KMS-11 (cell line): ENCODE results near the gene TTL.
"Not testable (repeated sequence)": the region's sequence is repeated elsewhere in the genome, so short reads cannot be mapped to it uniquely, and the experiment has no call there.

ENCODE experiments used
- H2AFZ ChIP-seq: fragments of 200-600 bp; sonication (generic); 2 replicates; pipeline ENCODE4 v1.6.1; 2016; ENCODE audit warnings: antibody characterized with exemption, mixed run types, low read depth
- H3K27ac ChIP-seq: fragments of 200-600 bp; sonication (generic); 2 replicates; pipeline ENCODE4 v1.6.1; 2016; ENCODE audit warnings: mild to moderate bottlenecking, mixed run types
- H3K27me3 ChIP-seq: fragments of 200-600 bp; sonication (generic); 2 replicates; pipeline ENCODE4 v1.6.1; 2017; ENCODE audit warnings: mild to moderate bottlenecking, low read depth, mixed run types, moderate library complexity; ENCODE audit not compliant: insufficient read depth
- H3K36me3 ChIP-seq: fragments of 200-600 bp; sonication (generic); 2 replicates; pipeline ENCODE4 v1.6.1; 2017; ENCODE audit warnings: mild to moderate bottlenecking, mixed run types; ENCODE audit not compliant: insufficient read depth
- H3K4me1 ChIP-seq: fragments of 200-600 bp; sonication (generic); 2 replicates; pipeline ENCODE4 v1.6.1; 2016; ENCODE audit warnings: mild to moderate bottlenecking, low read depth, mixed run types; ENCODE audit not compliant: poor library complexity, severe bottlenecking
- H3K4me2 ChIP-seq: fragments of 200-600 bp; sonication (generic); 2 replicates; pipeline ENCODE4 v1.7.0; 2016; ENCODE audit warnings: mild to moderate bottlenecking, mixed run types
- H3K4me3 ChIP-seq: fragments of 200-600 bp; sonication (generic); IDR thresholded peaks from 2 replicates; pipeline ENCODE4 v1.6.1; 2017; ENCODE audit warnings: low read depth, low read length, mixed read lengths; ENCODE audit not compliant: insufficient read depth
- H3K79me2 ChIP-seq: fragments of 200-600 bp; sonication (generic); 2 replicates; pipeline ENCODE4 v1.6.1; 2016; ENCODE audit warnings: low read depth, mixed run types; ENCODE audit not compliant: insufficient read depth
- H3K9ac ChIP-seq: fragments of 200-600 bp; sonication (generic); 2 replicates; pipeline ENCODE4 v1.6.1; 2016; ENCODE audit warnings: mild to moderate bottlenecking, mixed run types
- H4K20me1 ChIP-seq: fragments of 200-600 bp; sonication (generic); 2 replicates; pipeline ENCODE4 v1.6.1; 2016; ENCODE audit warnings: mild to moderate bottlenecking, mixed run types; ENCODE audit not compliant: insufficient read depth
- CTCF ChIP-seq: fragments of 200-600 bp; sonication (generic); conservative IDR thresholded peaks from 2 replicates; pipeline ENCODE4 v1.6.1; 2017; ENCODE audit warnings: low read depth, mild to moderate bottlenecking, antibody characterized with exemption, low read length, moderate library complexity, mixed read lengths

Gene TTL

GRCh38 chr2:112523291-112523777, 41.4 kb downstream of the TTL start:
- Histone ChIP-seq H3K79me2 (no peaks in the 10 kb centered on the region), H3K9ac (no peak overlapping the region), H3K4me2 (no peak overlapping the region), H3K4me3 (no peak overlapping the region), H3K4me1 (no peaks in the 10 kb centered on the region), H2AFZ (no peak overlapping the region), H3K36me3 (no peaks in the 10 kb centered on the region), H3K27ac (no peak overlapping the region), H4K20me1 (no peaks in the 10 kb centered on the region), H3K27me3 (no peaks in the 10 kb centered on the region)
- no peak for TF ChIP-seq CTCF

GRCh38 chr2:112524276-112524675, 42.3 kb downstream of the TTL start:
- not testable (repeated sequence) for H4K20me1 ChIP-seq, H3K36me3 ChIP-seq, H3K4me3 ChIP-seq, H3K27me3 ChIP-seq, H3K4me2 ChIP-seq, H2AFZ ChIP-seq, H3K4me1 ChIP-seq, H3K27ac ChIP-seq, H3K79me2 ChIP-seq, H3K9ac ChIP-seq

GRCh38 chr2:112528541-112528940, 46.6 kb downstream of the TTL start:
- Histone ChIP-seq H2AFZ (no peak overlapping the region), H3K4me1 (no peaks in the 10 kb centered on the region), H3K27ac (no peak overlapping the region), H3K79me2 (no peaks in the 10 kb centered on the region), H3K9ac (no peak overlapping the region), H3K27me3 (no peaks in the 10 kb centered on the region), H3K36me3 (no peaks in the 10 kb centered on the region), H3K4me2 (no peak overlapping the region), H3K4me3 (no peak overlapping the region), H4K20me1 (no peaks in the 10 kb centered on the region)
- no peak for TF ChIP-seq CTCF

- H3K4me3 ChIP-seq, result no peak overlapping the region
- H4K20me1 ChIP-seq, result no peaks in the 10 kb centered on the region
- H3K27ac ChIP-seq, result no peak overlapping the region
- TF ChIP-seq CTCF, result no peak
- no peaks in the 10 kb centered on the region for H3K27me3 ChIP-seq
- no peak overlapping the region for H3K9ac ChIP-seq
- H3K4me1 ChIP-seq, result no peaks in the 10 kb centered on the region
- no peaks in the 10 kb centered on the region for H3K79me2 ChIP-seq
- no peak overlapping the region for H2AFZ ChIP-seq
- H3K36me3 ChIP-seq, result no peaks in the 10 kb centered on the region
- H3K4me2 ChIP-seq, result no peak overlapping the region
These were observed 47.8 kb downstream of the TTL start for GRCh38 chr2:112529757-112530156.

GRCh38 chr2:112530728-112531127, 48.8 kb downstream of the TTL start:
- no peaks in the 10 kb centered on the region for H3K4me1 ChIP-seq
- H3K9ac ChIP-seq, result no peak overlapping the region
- H3K27ac ChIP-seq, result no peak overlapping the region
- TF ChIP-seq CTCF, result no peak
- H2AFZ ChIP-seq, result no peak overlapping the region
- no peaks in the 10 kb centered on the region for H3K36me3 ChIP-seq
- no peaks in the 10 kb centered on the region for H3K79me2 ChIP-seq
- no peaks in the 10 kb centered on the region for H3K27me3 ChIP-seq
- no peaks in the 10 kb centered on the region for H4K20me1 ChIP-seq
- H3K4me2 ChIP-seq, result no peak overlapping the region
- no peak overlapping the region for H3K4me3 ChIP-seq
